Measurements from ENCODE around the gene B4GALT2. TPM values are rescaled to one million over a fixed set of nuclear protein-coding genes. Genes with fewer than 3 reads are reported as not detected.

The B4GALT2 gene
- total RNA-seq, 1 donor from 2014 or later: 93.2 TPM

DNA sequence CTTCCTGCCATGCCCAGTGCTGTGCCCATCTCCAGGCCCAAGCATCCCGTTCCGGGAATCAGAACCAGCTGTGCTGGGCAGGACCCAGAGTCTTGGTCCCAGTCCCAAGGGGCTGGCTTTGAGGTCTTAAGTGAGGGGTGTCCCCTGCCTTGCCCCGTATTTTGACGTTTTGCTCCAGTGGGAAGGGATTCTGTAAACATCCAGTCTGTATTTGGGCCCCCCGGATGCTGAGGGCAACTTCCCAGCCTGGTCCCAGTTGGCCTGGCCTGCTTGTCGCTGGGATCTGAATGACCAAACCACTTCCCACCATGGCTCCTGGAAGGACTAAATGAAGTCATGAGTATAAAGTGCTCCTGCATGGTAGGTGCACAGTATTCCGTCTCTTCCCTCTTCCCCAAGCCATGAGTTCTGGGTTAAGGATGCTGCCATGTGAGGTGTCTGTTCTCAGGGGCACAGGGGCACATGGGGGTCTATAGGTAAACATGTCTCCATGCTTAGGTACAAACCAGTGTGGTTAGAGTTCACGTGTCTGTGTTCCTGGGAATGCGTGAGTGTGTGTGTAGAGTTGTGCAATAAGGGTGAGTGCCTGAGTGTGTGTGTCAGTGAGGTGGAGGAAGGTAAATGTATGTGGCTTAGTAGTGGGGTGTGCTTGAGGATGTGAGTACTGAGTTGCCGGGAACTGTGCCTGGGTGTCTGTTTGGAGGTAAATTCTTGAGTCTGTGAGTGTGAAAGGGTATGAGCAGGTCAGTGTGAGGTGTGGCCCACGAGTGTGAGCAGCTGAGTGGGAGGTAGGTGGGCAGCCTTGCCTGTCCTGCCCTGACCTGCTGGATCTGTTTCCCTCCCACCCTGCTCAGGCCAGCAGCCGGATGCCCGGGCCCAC is 1.5 kb downstream of the B4GALT2 start:
- Histone ChIP-seq H3K9me3 (no peaks in the 10 kb centered on the region), H3K27me3 (no peaks in the 10 kb centered on the region), H3K4me1 (peaks cover 11 to 25% of the 10 kb centered on the region in 2 donors), H3K4me3 (peak overlapping the region; percentile 76 to 90), H3K27ac (peak overlapping the region; percentile 15 to 70), H3K36me3 (peaks cover 9 to 14% of the 10 kb centered on the region in 2 donors)
- intact Hi-C loops (cut with DNase I): no loop called here
- no peak for DNase-seq (ENCODE audit: low spot score in 2 of 2)
- TF ChIP-seq CTCF (IDR thresholded peaks at IDR 0.05): no peak

DNA sequence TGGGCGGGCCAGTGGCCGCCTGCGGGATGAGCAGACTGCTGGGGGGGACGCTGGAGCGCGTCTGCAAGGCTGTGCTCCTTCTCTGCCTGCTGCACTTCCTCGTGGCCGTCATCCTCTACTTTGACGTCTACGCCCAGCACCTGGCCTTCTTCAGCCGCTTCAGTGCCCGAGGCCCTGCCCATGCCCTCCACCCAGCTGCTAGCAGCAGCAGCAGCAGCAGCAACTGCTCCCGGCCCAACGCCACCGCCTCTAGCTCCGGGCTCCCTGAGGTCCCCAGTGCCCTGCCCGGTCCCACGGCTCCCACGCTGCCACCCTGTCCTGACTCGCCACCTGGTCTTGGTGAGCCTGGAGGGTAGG is 2.1 kb downstream of the B4GALT2 start:
- H3K4me3 ChIP-seq: no peak overlapping the region
- intact Hi-C loops (cut with DNase I): no loop called here
- TF ChIP-seq CTCF (IDR thresholded peaks at IDR 0.05): no peak
- H3K27ac ChIP-seq: no peak overlapping the region
- H3K27me3 ChIP-seq: no peaks in the 10 kb centered on the region
- peaks cover 9 to 14% of the 10 kb centered on the region in 2 donors for H3K36me3 ChIP-seq
- no peaks in the 10 kb centered on the region for H3K9me3 ChIP-seq
- peaks cover 6 to 19% of the 10 kb centered on the region in 2 donors for H3K4me1 ChIP-seq
- no peak for DNase-seq (ENCODE audit: low spot score in 2 of 2)

DNA sequence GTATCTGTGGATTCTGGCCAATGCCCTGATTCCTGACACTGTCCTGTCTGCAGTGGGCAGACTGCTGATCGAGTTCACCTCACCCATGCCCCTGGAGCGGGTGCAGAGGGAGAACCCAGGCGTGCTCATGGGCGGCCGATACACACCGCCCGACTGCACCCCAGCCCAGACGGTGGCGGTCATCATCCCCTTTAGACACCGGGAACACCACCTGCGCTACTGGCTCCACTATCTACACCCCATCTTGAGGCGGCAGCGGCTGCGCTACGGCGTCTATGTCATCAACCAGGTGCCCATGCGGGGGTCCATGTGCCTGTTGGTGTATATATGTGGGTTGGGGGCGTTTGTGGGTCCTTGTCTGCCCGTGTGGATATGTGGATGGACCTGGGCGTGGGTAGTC is 2.6 kb downstream of the B4GALT2 start:
- Histone ChIP-seq H3K27me3 (no peaks in the 10 kb centered on the region), H3K36me3 (peaks cover 6 to 13% of the 10 kb centered on the region in 2 donors)
- no peak for DNase-seq (ENCODE audit: low spot score in 2 of 2)

DNA sequence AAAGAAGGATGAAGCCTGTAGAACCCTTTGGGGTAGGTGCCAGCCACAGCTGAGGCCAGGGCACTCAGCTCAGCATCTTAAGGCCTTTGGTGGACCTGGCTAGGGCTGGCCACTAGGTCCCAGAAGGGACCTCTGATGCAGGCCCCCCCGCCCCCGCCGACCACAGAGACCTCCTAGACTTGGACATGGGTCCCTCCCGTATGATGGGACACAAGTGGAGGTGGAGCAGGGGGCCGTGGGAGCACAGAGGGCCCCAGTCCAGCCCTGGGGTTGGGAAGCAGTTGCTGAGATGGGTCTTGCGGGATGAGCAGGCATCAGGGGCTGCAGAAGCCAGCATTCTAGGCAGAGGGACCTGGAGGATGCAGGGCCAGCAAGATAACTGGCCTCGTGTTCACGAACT is 3.2 kb downstream of the B4GALT2 start:
- Histone ChIP-seq H3K4me3 (no peak overlapping the region), H3K36me3 (peaks cover 2 to 7% of the 10 kb centered on the region in 2 donors), H3K4me1 (peaks cover 0 to 8% of the 10 kb centered on the region in 2 donors), H3K27me3 (no peaks in the 10 kb centered on the region), H3K27ac (no peak overlapping the region), H3K9me3 (no peaks in the 10 kb centered on the region)
- intact Hi-C loops (cut with DNase I): no loop called here
- no peak for DNase-seq (ENCODE audit: low spot score in 2 of 2)
- TF ChIP-seq CTCF (IDR thresholded peaks at IDR 0.05): no peak

More for the DNA sequence above, 2.6 kb downstream of the B4GALT2 start:
- Histone ChIP-seq H3K9me3 (no peaks in the 10 kb centered on the region), H3K27ac (no peak overlapping the region), H3K4me1 (peaks cover 1 to 14% of the 10 kb centered on the region in 2 donors), H3K4me3 (no peak overlapping the region)
- no peak for TF ChIP-seq CTCF (IDR thresholded peaks at IDR 0.05)
- intact Hi-C loops (cut with DNase I): no loop called here

DNA sequence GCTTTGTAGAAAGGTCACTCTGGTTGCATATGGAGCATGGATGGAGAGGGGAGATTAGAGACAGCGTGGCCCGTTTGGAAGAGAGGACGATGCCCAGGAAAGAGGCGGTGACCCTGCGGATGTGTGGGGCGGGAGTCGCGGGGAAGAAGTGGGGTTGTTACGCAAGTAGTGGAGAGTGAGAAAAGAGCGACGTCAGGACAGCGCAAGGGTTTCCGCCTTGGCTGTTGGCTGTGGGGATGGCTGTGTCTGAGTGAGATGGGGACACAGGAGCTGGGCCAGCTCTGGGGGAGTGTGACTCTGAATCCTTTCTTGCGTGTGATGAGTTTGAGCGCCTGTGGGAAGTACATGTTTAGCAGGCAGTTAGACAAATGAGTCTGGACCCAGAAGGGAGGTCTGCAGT is 3.8 kb downstream of the B4GALT2 start:
- TF ChIP-seq CTCF (IDR thresholded peaks at IDR 0.05): no peak
- Histone ChIP-seq H3K27ac (no peak overlapping the region), H3K27me3 (no peaks in the 10 kb centered on the region), H3K36me3 (peaks cover 0 to 3% of the 10 kb centered on the region in 2 donors), H3K9me3 (no peaks in the 10 kb centered on the region), H3K4me1 (peaks cover 0 to 7% of the 10 kb centered on the region in 2 donors), H3K4me3 (no peak overlapping the region)
- no peak for DNase-seq (ENCODE audit: low spot score in 2 of 2)
- intact Hi-C loops (cut with DNase I): no loop called here
